Upper lobe of right lung (tissue), 1 donor: ENCODE measurements around the gene LUZP2. TPM values are rescaled to one million over a fixed set of nuclear protein-coding genes. Genes with fewer than 3 reads are reported as not detected.

Source experiments
- ATAC-seq: fragments of 200-7000 bp; cut with Tn5 transposase; one replicate; pipeline ENCODE4 v1.9.1; 2020; ENCODE audit warnings: mild to moderate bottlenecking, moderate library complexity
- DNase-seq: peaks from one replicate; pipeline ENCODE4 v3.0.0-alpha.2; 2020
- H3K27ac ChIP-seq: fragments of 200-600 bp; one replicate; pipeline ENCODE4 v1.8.0; 2022
- H3K27me3 ChIP-seq: fragments of 200-600 bp; one replicate; pipeline ENCODE4 v1.8.0; 2022; ENCODE audit warnings: mild to moderate bottlenecking
- H3K36me3 ChIP-seq: fragments of 200-600 bp; one replicate; pipeline ENCODE4 v1.8.0; 2022
- H3K4me1 ChIP-seq: fragments of 200-600 bp; one replicate; pipeline ENCODE4 v1.8.0; 2022
- H3K4me3 ChIP-seq: fragments of 200-600 bp; one replicate; pipeline ENCODE4 v1.8.0; 2022; ENCODE audit warnings: mild to moderate bottlenecking
- H3K9me3 ChIP-seq: fragments of 200-600 bp; one replicate; pipeline ENCODE4 v1.8.0; 2022
- intact Hi-C: fragments of 100-400 bp; cut with DNase I; formaldehyde crosslinking; loops from one replicate; pipeline ENCODE4 v1.11.0; 2022
- total RNA-seq: library from RNA; stranded (reverse); fragmentation: NEBNext Ultra II Directional; extraction: Animal tissue kit (Norgen Biotek cat#: 25700); gene quantifications from one replicate; pipeline ENCODE4 v1.2.1, GENCODE V29; 2021
- TF ChIP-seq, protein P1 (sequence below): fragments of 200-600 bp; IDR thresholded peaks from one replicate; pipeline ENCODE4 v1.8.0; 2022; ENCODE audit warnings: antibody characterized with exemption
- donor health status: DM: no; HTN: yes; CAD: no; lungs with severe emphysema.

Gene LUZP2
- total RNA-seq, 1 donor from 2014 or later: 0.23 TPM

DNA sequence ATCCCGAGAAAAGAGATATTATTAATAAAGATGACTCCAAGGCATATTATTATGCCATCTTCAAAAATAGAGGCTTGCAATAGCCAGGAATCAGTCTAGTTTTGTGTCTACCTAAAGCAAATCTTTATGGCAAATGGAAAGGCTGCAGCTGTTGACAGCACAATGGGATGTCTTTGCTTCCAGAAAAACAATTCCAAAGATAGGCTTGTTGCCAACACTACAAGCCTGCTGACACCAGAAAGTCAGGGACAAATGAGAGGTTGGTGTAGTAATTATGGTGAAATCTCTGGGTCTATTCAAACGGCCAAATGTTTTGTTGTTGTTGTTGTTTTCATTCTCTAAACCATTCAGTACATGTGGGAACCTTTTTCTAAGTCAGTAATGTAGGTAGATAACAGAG lies 101.8 kb downstream of the LUZP2 start:
- no peak overlapping the region for H3K27ac ChIP-seq
- H3K4me3 ChIP-seq: no peak overlapping the region
- no peaks in the 10 kb centered on the region for H3K27me3 ChIP-seq
- no peaks in the 10 kb centered on the region for H3K4me1 ChIP-seq
- ATAC-seq: no peak
- DNase-seq: no peak
- intact Hi-C loops: no loop called here
- no peaks in the 10 kb centered on the region for H3K36me3 ChIP-seq
- H3K9me3 ChIP-seq: no peaks in the 10 kb centered on the region
- TF ChIP-seq, protein P1, sequence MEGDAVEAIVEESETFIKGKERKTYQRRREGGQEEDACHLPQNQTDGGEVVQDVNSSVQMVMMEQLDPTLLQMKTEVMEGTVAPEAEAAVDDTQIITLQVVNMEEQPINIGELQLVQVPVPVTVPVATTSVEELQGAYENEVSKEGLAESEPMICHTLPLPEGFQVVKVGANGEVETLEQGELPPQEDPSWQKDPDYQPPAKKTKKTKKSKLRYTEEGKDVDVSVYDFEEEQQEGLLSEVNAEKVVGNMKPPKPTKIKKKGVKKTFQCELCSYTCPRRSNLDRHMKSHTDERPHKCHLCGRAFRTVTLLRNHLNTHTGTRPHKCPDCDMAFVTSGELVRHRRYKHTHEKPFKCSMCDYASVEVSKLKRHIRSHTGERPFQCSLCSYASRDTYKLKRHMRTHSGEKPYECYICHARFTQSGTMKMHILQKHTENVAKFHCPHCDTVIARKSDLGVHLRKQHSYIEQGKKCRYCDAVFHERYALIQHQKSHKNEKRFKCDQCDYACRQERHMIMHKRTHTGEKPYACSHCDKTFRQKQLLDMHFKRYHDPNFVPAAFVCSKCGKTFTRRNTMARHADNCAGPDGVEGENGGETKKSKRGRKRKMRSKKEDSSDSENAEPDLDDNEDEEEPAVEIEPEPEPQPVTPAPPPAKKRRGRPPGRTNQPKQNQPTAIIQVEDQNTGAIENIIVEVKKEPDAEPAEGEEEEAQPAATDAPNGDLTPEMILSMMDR: no peak

- Histone ChIP-seq H3K36me3 (no peaks in the 10 kb centered on the region), H3K4me1 (no peaks in the 10 kb centered on the region), H3K4me3 (no peak overlapping the region), H3K27me3 (no peaks in the 10 kb centered on the region), H3K9me3 (no peaks in the 10 kb centered on the region), H3K27ac (no peak overlapping the region)
- intact Hi-C loops: no loop called here
- no peak for DNase-seq
- no peak for ATAC-seq
- TF ChIP-seq, protein P1: no peak
Observed at GRCh38 chr11:24609192-24610119, 112.6 kb downstream of the LUZP2 start.

DNA sequence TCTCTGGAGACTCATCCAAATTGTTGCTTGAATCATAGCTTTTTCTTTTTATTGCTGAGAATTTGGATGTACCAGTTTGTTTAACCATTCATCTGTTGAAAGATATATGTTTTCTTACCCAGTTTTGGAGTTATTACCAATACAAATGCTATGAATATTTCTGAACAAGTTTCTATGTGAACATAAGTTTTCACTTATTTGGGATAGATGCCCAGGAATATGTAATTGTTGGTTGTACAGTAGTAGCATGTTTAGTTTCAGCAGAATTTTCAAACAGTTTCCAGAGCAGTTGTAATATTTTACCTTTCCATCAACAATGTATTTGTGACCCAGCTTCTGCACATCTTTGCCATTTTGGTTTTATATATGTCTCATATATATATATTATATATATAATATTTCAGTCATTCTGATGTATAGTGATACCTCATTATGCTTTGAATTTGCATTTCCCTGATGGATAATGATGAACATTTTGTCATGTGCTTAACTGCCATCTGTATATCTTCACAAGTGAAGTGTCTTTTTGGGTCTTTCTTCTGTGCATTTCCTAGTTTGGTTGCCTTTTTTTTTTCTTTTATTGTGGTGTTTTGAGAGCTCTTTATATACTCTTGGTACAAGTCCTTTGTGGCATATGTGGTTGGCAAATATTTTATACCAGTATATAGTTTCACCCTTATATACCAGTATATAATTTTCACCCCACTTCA lies 118.8 kb downstream of the LUZP2 start:
- Histone ChIP-seq H3K4me1 (no peaks in the 10 kb centered on the region), H3K36me3 (no peaks in the 10 kb centered on the region), H3K9me3 (no peaks in the 10 kb centered on the region), H3K27me3 (no peaks in the 10 kb centered on the region), H3K4me3 (no peak overlapping the region), H3K27ac (no peak overlapping the region)
- ATAC-seq (no peak), DNase-seq (no peak)
- intact Hi-C loops: no loop called here
- TF ChIP-seq, protein P1: no peak

DNA sequence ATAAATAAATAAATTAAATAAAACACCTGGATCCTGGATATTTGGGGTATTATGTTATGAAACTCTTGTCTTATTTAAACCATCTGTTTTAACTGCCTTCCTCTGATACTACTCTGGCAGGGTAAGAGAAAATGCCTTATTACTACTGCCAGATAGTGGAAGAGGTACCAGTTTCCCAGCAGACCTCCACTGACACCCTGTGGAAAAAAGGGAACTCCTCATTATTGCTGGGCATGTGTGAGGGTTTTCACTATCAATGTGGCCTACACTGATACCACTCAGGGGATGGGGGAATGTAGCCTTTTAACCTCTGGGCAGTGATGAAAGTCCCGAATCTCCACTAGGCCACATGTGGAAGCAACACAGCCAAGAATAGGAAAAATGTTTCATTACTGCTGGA lies 121.0 kb downstream of the LUZP2 start:
- TF ChIP-seq, protein P1: no peak

GRCh38 chr11:24619900-24620299 lies 123.0 kb downstream of the LUZP2 start:
- no peak for ATAC-seq
- no peaks in the 10 kb centered on the region for H3K27me3 ChIP-seq
- TF ChIP-seq, protein P1: no peak
- H3K9me3 ChIP-seq: no peaks in the 10 kb centered on the region
- H3K27ac ChIP-seq: no peak overlapping the region
- no peak overlapping the region for H3K4me3 ChIP-seq
- DNase-seq: no peak
- intact Hi-C loops: no loop called here
- no peaks in the 10 kb centered on the region for H3K36me3 ChIP-seq
- no peaks in the 10 kb centered on the region for H3K4me1 ChIP-seq

More for the DNA sequence above, 121.0 kb downstream of the LUZP2 start:
- no peak for DNase-seq
- intact Hi-C loops: no loop called here
- no peaks in the 10 kb centered on the region for H3K9me3 ChIP-seq
- H3K4me1 ChIP-seq: no peaks in the 10 kb centered on the region
- ATAC-seq: no peak
- no peaks in the 10 kb centered on the region for H3K27me3 ChIP-seq
- no peaks in the 10 kb centered on the region for H3K36me3 ChIP-seq
- no peak overlapping the region for H3K4me3 ChIP-seq
- H3K27ac ChIP-seq: no peak overlapping the region
